Measurements from ENCODE around the gene OSCAR. TPM values are rescaled to one million over a fixed set of nuclear protein-coding genes. Genes with fewer than 3 reads are reported as not detected.

Gene OSCAR
- total RNA-seq, 1 donor from 2014 or later, result 0.21 TPM

- no peaks in the 10 kb centered on the region for H3K4me1 Mint-ChIP-seq (ENCODE audit: unreplicated experiment)
- H3K27ac Mint-ChIP-seq (ENCODE audit: unreplicated experiment), result no peak overlapping the region
- no peaks in the 10 kb centered on the region for H3K9me3 Mint-ChIP-seq (ENCODE audit: unreplicated experiment)
- no peak for DNase-seq (ENCODE audit: low spot score)
- peak overlapping the region; percentile 59 for H3K4me3 Mint-ChIP-seq (ENCODE audit: unreplicated experiment)
- TF ChIP-seq CTCF (IDR thresholded peaks at IDR 0.05; ENCODE audit: unreplicated experiment), result no peak
- H3K36me3 Mint-ChIP-seq (ENCODE audit: low read depth, unreplicated experiment), result peaks cover 16% of the 10 kb centered on the region
- H3K27me3 Mint-ChIP-seq (ENCODE audit: unreplicated experiment), result peaks cover 10% of the 10 kb centered on the region
Observed at GRCh38 chr19:54127688-54128440, 27.3 kb upstream of the OSCAR start.

GRCh38 chr19:54125713-54126112 lies 25.1 kb upstream of the OSCAR start:
- DNase-seq (ENCODE audit: low spot score), result no peak
- no peaks in the 10 kb centered on the region for H3K4me1 Mint-ChIP-seq (ENCODE audit: unreplicated experiment)
- TF ChIP-seq CTCF (IDR thresholded peaks at IDR 0.05; ENCODE audit: unreplicated experiment), result no peak
- peaks cover 27% of the 10 kb centered on the region for H3K36me3 Mint-ChIP-seq (ENCODE audit: low read depth, unreplicated experiment)
- peak overlapping the region; percentile 30 for H3K27ac Mint-ChIP-seq (ENCODE audit: unreplicated experiment)
- peaks cover 10% of the 10 kb centered on the region for H3K27me3 Mint-ChIP-seq (ENCODE audit: unreplicated experiment)
- no peak overlapping the region for H3K4me3 Mint-ChIP-seq (ENCODE audit: unreplicated experiment)
- H3K9me3 Mint-ChIP-seq (ENCODE audit: unreplicated experiment), result no peaks in the 10 kb centered on the region

- H3K4me1 Mint-ChIP-seq (ENCODE audit: unreplicated experiment), result no peaks in the 10 kb centered on the region
Observed at GRCh38 chr19:54124393-54124792, 23.8 kb upstream of the OSCAR start.

GRCh38 chr19:54123682-54124081 lies 23.1 kb upstream of the OSCAR start:
- Mint-ChIP-seq H3K27me3 (ENCODE audit: unreplicated experiment) (peaks cover 14% of the 10 kb centered on the region), H3K9me3 (ENCODE audit: unreplicated experiment) (no peaks in the 10 kb centered on the region), H3K4me3 (ENCODE audit: unreplicated experiment) (no peak overlapping the region), H3K4me1 (ENCODE audit: unreplicated experiment) (no peaks in the 10 kb centered on the region), H3K27ac (ENCODE audit: unreplicated experiment) (no peak overlapping the region), H3K36me3 (ENCODE audit: low read depth, unreplicated experiment) (peaks cover 35% of the 10 kb centered on the region)
- TF ChIP-seq CTCF (IDR thresholded peaks at IDR 0.05; ENCODE audit: unreplicated experiment), result no peak
- no peak for DNase-seq (ENCODE audit: low spot score)

More at GRCh38 chr19:54124393-54124792, 23.8 kb upstream of the OSCAR start:
- H3K27me3 Mint-ChIP-seq (ENCODE audit: unreplicated experiment), result peaks cover 14% of the 10 kb centered on the region
- no peaks in the 10 kb centered on the region for H3K9me3 Mint-ChIP-seq (ENCODE audit: unreplicated experiment)
- H3K27ac Mint-ChIP-seq (ENCODE audit: unreplicated experiment), result no peak overlapping the region
- no peak for DNase-seq (ENCODE audit: low spot score)
- H3K36me3 Mint-ChIP-seq (ENCODE audit: low read depth, unreplicated experiment), result peaks cover 35% of the 10 kb centered on the region
- TF ChIP-seq CTCF (IDR thresholded peaks at IDR 0.05; ENCODE audit: unreplicated experiment), result no peak
- H3K4me3 Mint-ChIP-seq (ENCODE audit: unreplicated experiment), result no peak overlapping the region

- Mint-ChIP-seq H3K27me3 (ENCODE audit: unreplicated experiment) (peaks cover 14% of the 10 kb centered on the region), H3K4me3 (ENCODE audit: unreplicated experiment) (no peak overlapping the region), H3K27ac (ENCODE audit: unreplicated experiment) (no peak overlapping the region), H3K4me1 (ENCODE audit: unreplicated experiment) (peaks cover 9% of the 10 kb centered on the region), H3K9me3 (ENCODE audit: unreplicated experiment) (no peaks in the 10 kb centered on the region), H3K36me3 (ENCODE audit: low read depth, unreplicated experiment) (peaks cover 38% of the 10 kb centered on the region)
- no peak for TF ChIP-seq CTCF (IDR thresholded peaks at IDR 0.05; ENCODE audit: unreplicated experiment)
- DNase-seq (ENCODE audit: low spot score), result no peak
Observed at GRCh38 chr19:54121259-54121658, 20.7 kb upstream of the OSCAR start.

Measured in endothelial cell (in vitro differentiated cells).